MCF 10A (cell line): ENCODE measurements around the gene ATF7IP2. TPM values are rescaled to one million over a fixed set of nuclear protein-coding genes. Genes with fewer than 3 reads are reported as not detected.

Experiments
- Bru-seq: library from RNA; stranded (reverse); fragments of 400-500 nt; gene quantifications from one replicate; lab custom pipeline; 2021; lab: Mats Ljungman, UMichigan
- BruChase-seq, 2 experiments: library from RNA; stranded (reverse); fragments of 400-500 nt; gene quantifications; one replicate each; lab custom pipeline; 2021; lab: Mats Ljungman, UMichigan
- BruUV-seq: library from RNA; stranded (reverse); fragments of 400-500 nt; replicated peaks from 2 replicates; lab custom pipeline; 2021; lab: Mats Ljungman, UMichigan
- CTCF ChIA-PET: fragments of 300-600 bp; sonication (Branson Sonifier 250); formaldehyde crosslinking; extraction: SDS; loops from one replicate; lab custom pipeline; 2021; ENCODE audit warnings: antibody characterized with exemption, inconsistent platforms; lab: Yijun Ruan, JAX
- POLR2A ChIA-PET: fragments of 300-600, 350-650 bp; sonication (Branson Sonifier 250); formaldehyde crosslinking; extraction: SDS; loops from one replicate; lab custom pipeline; 2020; ENCODE audit warnings: antibody characterized with exemption, inconsistent platforms; lab: Yijun Ruan, JAX
- DNase-seq: peaks from one replicate; pipeline ENCODE4 v3.0.0-alpha.2; 2018; ENCODE audit not compliant: unreplicated experiment
- H3K27ac Mint-ChIP-seq: one replicate; pipeline ENCODE4 v1.8.0; 2022; ENCODE audit warnings: mild to moderate bottlenecking, low read depth, mixed read lengths; ENCODE audit not compliant: unreplicated experiment
- H3K27me3 Mint-ChIP-seq: one replicate; pipeline ENCODE4 v1.8.0; 2022; ENCODE audit warnings: mixed read lengths; ENCODE audit not compliant: insufficient read depth, unreplicated experiment
- H3K36me3 Mint-ChIP-seq: one replicate; pipeline ENCODE4 v1.8.0; 2022; ENCODE audit warnings: mild to moderate bottlenecking, moderate library complexity, mixed read lengths; ENCODE audit not compliant: insufficient read depth, unreplicated experiment
- H3K4me1 Mint-ChIP-seq: one replicate; pipeline ENCODE4 v1.8.0; 2022; ENCODE audit warnings: mixed read lengths; ENCODE audit not compliant: insufficient read depth, unreplicated experiment
- H3K4me3 Mint-ChIP-seq: one replicate; pipeline ENCODE4 v1.8.0; 2022; ENCODE audit warnings: mild to moderate bottlenecking, moderate library complexity, mixed read lengths; ENCODE audit not compliant: unreplicated experiment
- H3K9me3 Mint-ChIP-seq: one replicate; pipeline ENCODE4 v1.8.0; 2022; ENCODE audit warnings: mixed read lengths; ENCODE audit not compliant: unreplicated experiment
- CTCF ChIP-seq: fragments of 200-600 bp; IDR thresholded peaks from one replicate; pipeline ENCODE4 v1.8.0; 2022; ENCODE audit warnings: antibody characterized with exemption, mild to moderate bottlenecking; ENCODE audit not compliant: unreplicated experiment
- intact Hi-C: fragments of 100-400 bp; cut with micrococcal nuclease; formaldehyde crosslinking; loops from 2 replicates; pipeline ENCODE4 v1.14.1; 2022
- long read RNA-seq: library from polyadenylated mRNA; stranded (forward); transcript quantifications from one replicate; pipeline ENCODE4 v2.0.0, GENCODE V29; 2022
- total RNA-seq: library from RNA; stranded (reverse); gene quantifications from 2 replicates; pipeline ENCODE4 v1.2.3, GENCODE V29; 2022

Gene ATF7IP2
- 4.8 and 6.5 TPM in 2 replicates for total RNA-seq
- Bru-seq, nascent RNA, result percentile 57 among the genes with signal in this experiment
- percentile 54 among the genes with signal in this experiment for BruChase-seq, experiment 1, labeled RNA remaining after a 6-hour chase
- BruChase-seq, experiment 2, labeled RNA remaining after a 2-hour chase, result percentile 59 among the genes with signal in this experiment
- long read RNA-seq, partial matches to known transcripts, result 0 of 3 reads
- long read RNA-seq, other reads (novel, unspliced or antisense), result 2 of 3 reads

GRCh38 chr16:10385725-10386516 lies at the start of gene ATF7IP2:
Gene ATF7IP2 (plus strand): TSS chr16:10386061. CDS start chr16:10430621, 44,560 bp downstream.
- Mint-ChIP-seq H3K27me3 (no peaks in the 10 kb centered on the region), H3K36me3 (peaks cover 11% of the 10 kb centered on the region), H3K27ac (peak within 1 kb of the TSS; percentile 95), H3K4me1 (no peaks in the 10 kb centered on the region), H3K4me3 (peak within 1 kb of the TSS; percentile 95), H3K9me3 (no peaks in the 10 kb centered on the region)
- TF ChIP-seq CTCF, result no peak
- ChIA-PET POLR2A (interaction anchor here (0.6 to 1.7 kb wide), 10 partner anchors 9 to 558 kb away, joined by 3 to 7 read pairs (median 4); partner anchors contain the start of gene CLEC16A), CTCF (interaction anchor here (0.6 to 1.6 kb wide), 3 partner anchors 17 to 139 kb away, joined by 4 to 5 read pairs (median 4); no protein-coding TSS in a partner anchor)
- DNase-seq, result peak; percentile 92
- intact Hi-C loops, result no loop called here
- TSS peak; percentile 66 for BruUV-seq

GRCh38 chr16:10338426-10338825 lies 47.4 kb upstream of the ATF7IP2 start:
- no TSS peak for BruUV-seq
- TF ChIP-seq CTCF, result no peak
- no peak overlapping the region for H3K4me3 Mint-ChIP-seq
- H3K9me3 Mint-ChIP-seq, result peaks cover 27% of the 10 kb centered on the region
- DNase-seq, result peak; percentile 42
- H3K27ac Mint-ChIP-seq, result no peak overlapping the region
- ChIA-PET CTCF (interaction anchor here (0.6 to 1.4 kb wide), 4 partner anchors 21 to 1658 kb away, joined by 3 read pairs; no protein-coding TSS in a partner anchor), POLR2A (no interaction called here)
- H3K36me3 Mint-ChIP-seq, result peaks cover 12% of the 10 kb centered on the region
- H3K27me3 Mint-ChIP-seq, result no peaks in the 10 kb centered on the region
- intact Hi-C loops, result no loop called here
- peaks cover 28% of the 10 kb centered on the region for H3K4me1 Mint-ChIP-seq

- CTCF ChIA-PET, result interaction anchor here (0.6 to 0.7 kb wide), 2 partner anchors 175 to 932 kb away, joined by 3 read pairs; no protein-coding TSS in a partner anchor
- H3K36me3 Mint-ChIP-seq, result peaks cover 7% of the 10 kb centered on the region
- H3K27me3 Mint-ChIP-seq, result no peaks in the 10 kb centered on the region
- no peak for DNase-seq
- TF ChIP-seq CTCF, result no peak
- H3K4me1 Mint-ChIP-seq, result peaks cover 16% of the 10 kb centered on the region
- POLR2A ChIA-PET, result no interaction called here
- BruUV-seq, result no TSS peak
- no peak overlapping the region for H3K27ac Mint-ChIP-seq
- intact Hi-C loops, result no loop called here
- no peak overlapping the region for H3K4me3 Mint-ChIP-seq
- H3K9me3 Mint-ChIP-seq, result peaks cover 27% of the 10 kb centered on the region
Observed at GRCh38 chr16:10339777-10340732, 45.8 kb upstream of the ATF7IP2 start.
